Measurements from ENCODE around the gene HNRNPK. TPM values are rescaled to one million over a fixed set of nuclear protein-coding genes. Genes with fewer than 3 reads are reported as not detected.

Gene HNRNPK
- total and polyA plus RNA-seq, 2 of the 13 experiments (the other 11 are each of a cell fraction or from before 2014, with no cell fraction given), result 321 to 712 TPM

DNA sequence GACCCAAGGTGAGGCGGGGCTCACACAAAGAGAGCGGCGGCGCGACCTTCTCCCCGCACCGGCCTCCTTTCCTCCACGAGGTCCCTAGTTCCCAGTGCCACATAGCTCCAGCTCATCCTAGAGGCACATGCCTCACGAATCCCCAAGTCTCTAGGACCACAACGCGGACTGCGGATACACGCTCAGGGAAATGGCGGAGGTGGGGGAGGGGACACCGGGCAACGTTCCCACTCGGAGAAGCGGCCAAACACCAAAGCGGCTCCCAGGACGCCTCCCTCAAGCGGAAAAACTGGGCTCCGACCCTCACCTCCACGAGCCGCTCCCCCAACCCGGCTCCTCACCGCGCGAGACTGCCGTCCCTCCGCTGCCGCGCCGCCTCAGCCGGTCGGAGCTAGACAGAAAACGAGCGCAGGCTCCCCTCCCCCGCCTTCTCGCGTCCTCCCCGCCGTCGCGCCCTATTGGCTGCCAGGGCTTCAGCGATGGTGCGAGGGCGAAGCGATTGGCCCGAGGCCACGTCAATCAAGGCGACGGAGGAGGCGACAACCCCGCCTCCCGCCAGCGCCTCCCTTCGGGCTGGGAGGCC lies at the start of gene HNRNPK (continued):
- TF ChIP-seq, protein P1, sequence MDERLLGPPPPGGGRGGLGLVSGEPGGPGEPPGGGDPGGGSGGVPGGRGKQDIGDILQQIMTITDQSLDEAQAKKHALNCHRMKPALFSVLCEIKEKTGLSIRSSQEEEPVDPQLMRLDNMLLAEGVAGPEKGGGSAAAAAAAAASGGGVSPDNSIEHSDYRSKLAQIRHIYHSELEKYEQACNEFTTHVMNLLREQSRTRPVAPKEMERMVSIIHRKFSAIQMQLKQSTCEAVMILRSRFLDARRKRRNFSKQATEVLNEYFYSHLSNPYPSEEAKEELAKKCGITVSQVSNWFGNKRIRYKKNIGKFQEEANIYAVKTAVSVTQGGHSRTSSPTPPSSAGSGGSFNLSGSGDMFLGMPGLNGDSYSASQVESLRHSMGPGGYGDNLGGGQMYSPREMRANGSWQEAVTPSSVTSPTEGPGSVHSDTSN (CRISPR knock-in tag; IDR thresholded peaks at IDR 0.05), result peak; percentile 99
- TF ChIP-seq PITX1 (CRISPR knock-in tag; IDR thresholded peaks at IDR 0.05) (no peak; the same call in 1 of the 2 replicates), ZNF547 (CRISPR knock-in tag; IDR thresholded peaks at IDR 0.05) (peak; percentile 43), SNAPC2 (CRISPR knock-in tag; IDR thresholded peaks at IDR 0.05) (0 out of 2 replicates have a peak, but pooled peaks have one; percentile 39), HDAC2 (CRISPR knock-in tag; IDR thresholded peaks at IDR 0.05) (no peak), ZNF777 (CRISPR knock-in tag; IDR thresholded peaks at IDR 0.05) (no peak; the same call in 1 of the 2 replicates), TAF15 (IDR thresholded peaks at IDR 0.05; ENCODE audit: low read depth, low read length, poor library complexity, severe bottlenecking) (no peak), ZNF781 (CRISPR knock-in tag; IDR thresholded peaks at IDR 0.05; ENCODE audit: borderline replicate concordance, not compliant biosample characterization) (no peak), ZNF432 (CRISPR knock-in tag; IDR thresholded peaks at IDR 0.05; ENCODE audit: borderline replicate concordance) (no peak), ZMAT3 (CRISPR knock-in tag; conservative IDR thresholded peaks at IDR 0.05) (no peak; the same call in 1 of the 2 replicates), SAFB2 (CRISPR knock-in tag; IDR thresholded peaks at IDR 0.05; ENCODE audit: borderline replicate concordance, low read depth) (no peak; the same call in 1 of the 2 replicates), NCOA1 (CRISPR knock-in tag; IDR thresholded peaks at IDR 0.05) (no peak), NFIC (IDR thresholded peaks at IDR 0.05; ENCODE audit: low read length) (0 out of 2 replicates have a peak, but pooled peaks have one; percentile 13), EEA1 (CRISPR knock-in tag; IDR thresholded peaks at IDR 0.05; ENCODE audit: borderline replicate concordance) (no peak), GLI4 (CRISPR knock-in tag; IDR thresholded peaks at IDR 0.05; ENCODE audit: borderline replicate concordance) (no peak), CREM (IDR thresholded peaks at IDR 0.05) (peak; percentile 82), CREM (CRISPR knock-in tag; IDR thresholded peaks at IDR 0.05) (no peak), SRSF4 (IDR thresholded peaks at IDR 0.05; ENCODE audit: low read depth, low read length, poor library complexity, severe bottlenecking) (peak; percentile 75), ZNF749 (CRISPR knock-in tag; IDR thresholded peaks at IDR 0.05; ENCODE audit: borderline replicate concordance) (no peak)
- TF ChIP-seq, protein P2, sequence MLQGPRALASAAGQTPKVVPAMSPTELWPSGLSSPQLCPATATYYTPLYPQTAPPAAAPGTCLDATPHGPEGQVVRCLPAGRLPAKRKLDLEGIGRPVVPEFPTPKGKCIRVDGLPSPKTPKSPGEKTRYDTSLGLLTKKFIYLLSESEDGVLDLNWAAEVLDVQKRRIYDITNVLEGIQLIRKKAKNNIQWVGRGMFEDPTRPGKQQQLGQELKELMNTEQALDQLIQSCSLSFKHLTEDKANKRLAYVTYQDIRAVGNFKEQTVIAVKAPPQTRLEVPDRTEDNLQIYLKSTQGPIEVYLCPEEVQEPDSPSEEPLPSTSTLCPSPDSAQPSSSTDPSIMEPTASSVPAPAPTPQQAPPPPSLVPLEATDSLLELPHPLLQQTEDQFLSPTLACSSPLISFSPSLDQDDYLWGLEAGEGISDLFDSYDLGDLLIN (CRISPR knock-in tag; IDR thresholded peaks at IDR 0.05; ENCODE audit: borderline replicate concordance), result no peak
- TF ChIP-seq, protein P3, sequence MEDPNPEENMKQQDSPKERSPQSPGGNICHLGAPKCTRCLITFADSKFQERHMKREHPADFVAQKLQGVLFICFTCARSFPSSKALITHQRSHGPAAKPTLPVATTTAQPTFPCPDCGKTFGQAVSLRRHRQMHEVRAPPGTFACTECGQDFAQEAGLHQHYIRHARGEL (CRISPR knock-in tag; IDR thresholded peaks at IDR 0.05), result no peak
- TF ChIP-seq, protein P4, sequence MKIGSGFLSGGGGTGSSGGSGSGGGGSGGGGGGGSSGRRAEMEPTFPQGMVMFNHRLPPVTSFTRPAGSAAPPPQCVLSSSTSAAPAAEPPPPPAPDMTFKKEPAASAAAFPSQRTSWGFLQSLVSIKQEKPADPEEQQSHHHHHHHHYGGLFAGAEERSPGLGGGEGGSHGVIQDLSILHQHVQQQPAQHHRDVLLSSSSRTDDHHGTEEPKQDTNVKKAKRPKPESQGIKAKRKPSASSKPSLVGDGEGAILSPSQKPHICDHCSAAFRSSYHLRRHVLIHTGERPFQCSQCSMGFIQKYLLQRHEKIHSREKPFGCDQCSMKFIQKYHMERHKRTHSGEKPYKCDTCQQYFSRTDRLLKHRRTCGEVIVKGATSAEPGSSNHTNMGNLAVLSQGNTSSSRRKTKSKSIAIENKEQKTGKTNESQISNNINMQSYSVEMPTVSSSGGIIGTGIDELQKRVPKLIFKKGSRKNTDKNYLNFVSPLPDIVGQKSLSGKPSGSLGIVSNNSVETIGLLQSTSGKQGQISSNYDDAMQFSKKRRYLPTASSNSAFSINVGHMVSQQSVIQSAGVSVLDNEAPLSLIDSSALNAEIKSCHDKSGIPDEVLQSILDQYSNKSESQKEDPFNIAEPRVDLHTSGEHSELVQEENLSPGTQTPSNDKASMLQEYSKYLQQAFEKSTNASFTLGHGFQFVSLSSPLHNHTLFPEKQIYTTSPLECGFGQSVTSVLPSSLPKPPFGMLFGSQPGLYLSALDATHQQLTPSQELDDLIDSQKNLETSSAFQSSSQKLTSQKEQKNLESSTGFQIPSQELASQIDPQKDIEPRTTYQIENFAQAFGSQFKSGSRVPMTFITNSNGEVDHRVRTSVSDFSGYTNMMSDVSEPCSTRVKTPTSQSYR (CRISPR knock-in tag; IDR thresholded peaks at IDR 0.05; ENCODE audit: borderline replicate concordance), result peak; percentile 82
- TF ChIP-seq, protein P5, sequence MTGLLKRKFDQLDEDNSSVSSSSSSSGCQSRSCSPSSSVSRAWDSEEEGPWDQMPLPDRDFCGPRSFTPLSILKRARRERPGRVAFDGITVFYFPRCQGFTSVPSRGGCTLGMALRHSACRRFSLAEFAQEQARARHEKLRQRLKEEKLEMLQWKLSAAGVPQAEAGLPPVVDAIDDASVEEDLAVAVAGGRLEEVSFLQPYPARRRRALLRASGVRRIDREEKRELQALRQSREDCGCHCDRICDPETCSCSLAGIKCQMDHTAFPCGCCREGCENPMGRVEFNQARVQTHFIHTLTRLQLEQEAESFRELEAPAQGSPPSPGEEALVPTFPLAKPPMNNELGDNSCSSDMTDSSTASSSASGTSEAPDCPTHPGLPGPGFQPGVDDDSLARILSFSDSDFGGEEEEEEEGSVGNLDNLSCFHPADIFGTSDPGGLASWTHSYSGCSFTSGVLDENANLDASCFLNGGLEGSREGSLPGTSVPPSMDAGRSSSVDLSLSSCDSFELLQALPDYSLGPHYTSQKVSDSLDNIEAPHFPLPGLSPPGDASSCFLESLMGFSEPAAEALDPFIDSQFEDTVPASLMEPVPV (CRISPR knock-in tag; IDR thresholded peaks at IDR 0.05), result no peak

Data from HepG2 (cell line).